HK-2 (cell line): Measurements from ENCODE around the gene SPEN.
"Not testable (repeated sequence)": the region's sequence is repeated elsewhere in the genome, so short reads cannot be mapped to it uniquely, and the experiment has no call there.

Experiments used
- DNase-seq: peaks from one replicate; pipeline ENCODE4 v3.0.0-alpha.2; 2018; ENCODE audit not compliant: unreplicated experiment

Gene SPEN

GRCh38 chr1:15899266-15899665 lies 51.8 kb downstream of the SPEN start:
- no peak for DNase-seq

GRCh38 chr1:15900662-15901279 lies 53.3 kb downstream of the SPEN start:
- no peak for DNase-seq

- no peak for DNase-seq
Measured at GRCh38 chr1:15902882-15903281, 55.4 kb downstream of the SPEN start.

GRCh38 chr1:15908597-15908996 lies 61.1 kb downstream of the SPEN start:
- DNase-seq: no peak

- no peak for DNase-seq
Measured at GRCh38 chr1:15911141-15911540, 63.6 kb downstream of the SPEN start.

GRCh38 chr1:15911927-15912326 lies 64.4 kb downstream of the SPEN start:
- no peak for DNase-seq

- not testable (repeated sequence) for DNase-seq
Measured at GRCh38 chr1:15913607-15914006, 66.1 kb downstream of the SPEN start.

GRCh38 chr1:15915991-15916390 lies 68.5 kb downstream of the SPEN start:
- DNase-seq: no peak

GRCh38 chr1:15916417-15916816 lies 68.9 kb downstream of the SPEN start:
- DNase-seq: peak; percentile 47

- DNase-seq: no peak
Measured at GRCh38 chr1:15916916-15917315, 69.4 kb downstream of the SPEN start.

- DNase-seq: peak; percentile 38
Measured at GRCh38 chr1:15918962-15919715, 71.6 kb downstream of the SPEN start.

GRCh38 chr1:15923241-15923640 lies 75.7 kb downstream of the SPEN start:
- DNase-seq: no peak

GRCh38 chr1:15926448-15926847 lies 78.9 kb downstream of the SPEN start:
- not testable (repeated sequence) for DNase-seq

- no peak for DNase-seq
Measured at GRCh38 chr1:15928971-15929965, 81.8 kb downstream of the SPEN start.

GRCh38 chr1:15931401-15931800 lies 83.9 kb downstream of the SPEN start:
- DNase-seq: no peak

GRCh38 chr1:15931884-15932283 lies 84.4 kb downstream of the SPEN start:
- no peak for DNase-seq

GRCh38 chr1:15932612-15933011 lies 85.1 kb downstream of the SPEN start:
- no peak for DNase-seq

- DNase-seq: no peak
Measured at GRCh38 chr1:15933684-15934083, 86.2 kb downstream of the SPEN start.

- DNase-seq: no peak
Measured at GRCh38 chr1:15934211-15935055, 86.9 kb downstream of the SPEN start.

- no peak for DNase-seq
Measured at GRCh38 chr1:15935056-15935950, 87.8 kb downstream of the SPEN start.
